Endothelial cell of umbilical vein (primary cell): ENCODE data around the gene XPO6. TPM values are rescaled to one million over a fixed set of nuclear protein-coding genes. Genes with fewer than 3 reads are reported as not detected.

Experiments
- BruUV-seq: library from RNA; stranded (reverse); fragments of 400-500 nt; replicated peaks from 2 replicates; lab custom pipeline; 2021; lab: Mats Ljungman, UMichigan
- CTCF ChIA-PET: fragments of 300-600, 350-600 bp; sonication (Branson Sonifier 250); formaldehyde crosslinking; loops from one replicate; lab custom pipeline; 2021; ENCODE audit warnings: antibody characterized with exemption, inconsistent platforms; lab: Charles Lee
- POLR2A ChIA-PET: fragments of 300-600, 350-600 bp; sonication (Branson Sonifier 250); formaldehyde crosslinking; loops from one replicate; lab custom pipeline; 2021; ENCODE audit warnings: antibody characterized with exemption, inconsistent platforms; lab: Charles Lee
- DNase-seq: peaks from one replicate; pipeline ENCODE4 v3.0.0-alpha.2; 2011; ENCODE audit warnings: low read depth, low spot score
- FAIRE-seq: peaks from 2 replicates; lab custom pipeline; 2011; peaks lifted over from hg19 to GRCh38; lab: Jason Lieb, UNC
- H2AFZ ChIP-seq: 2 replicates; pipeline ENCODE4 v1.6.0; 2012; ENCODE audit warnings: low read depth, low read length, control low read depth, inconsistent platforms
- H3K27ac ChIP-seq: 2 replicates; pipeline ENCODE4 v1.5.1; 2011; ENCODE audit warnings: low read depth, mild to moderate bottlenecking, control low read depth, low read length, moderate library complexity; ENCODE audit not compliant: insufficient read depth
- H3K27me3 ChIP-seq, 2 experiments: 2 replicates each; pipeline versions ENCODE4 v1.6.0 to v1.6.1; 2011; ENCODE audit warnings: low read length in 2 of 2, mixed read lengths in 1 of 2; ENCODE audit not compliant: control insufficient read depth in 2 of 2, insufficient read depth in 2 of 2
- H3K36me3 ChIP-seq, 2 experiments: 2 replicates in 1 of 2; 3 replicates in 1 of 2; pipeline ENCODE4 v1.5.1; 2011; ENCODE audit warnings: low read length in 2 of 2, mild to moderate bottlenecking in 1 of 2, moderate library complexity in 1 of 2; ENCODE audit not compliant: control insufficient read depth in 2 of 2, insufficient read depth in 2 of 2; ENCODE audit errors: extremely low read depth in 1 of 2
- H3K4me1 ChIP-seq: 3 replicates; pipeline ENCODE4 v1.5.1; 2011; ENCODE audit warnings: mild to moderate bottlenecking, low read length; ENCODE audit not compliant: control insufficient read depth, insufficient read depth; ENCODE audit errors: extremely low read depth
- H3K4me2 ChIP-seq: 2 replicates; pipeline ENCODE4 v1.6.1; 2011; ENCODE audit warnings: low read length, control low read depth, mixed read lengths; ENCODE audit not compliant: insufficient read depth
- H3K4me3 ChIP-seq, 3 experiments: fragments of 200-600 bp in 1 of 3; sonication (generic), shearing (Covaris generic) in 1 of 3; replicated peaks in 1 of 3; 2 replicates each; pipeline ENCODE4 v1.5.1; 2011 to 2016; ENCODE audit warnings: control low read depth in 3 of 3, low read length in 3 of 3, mild to moderate bottlenecking in 2 of 3, inconsistent platforms in 1 of 3, low read depth in 1 of 3, moderate library complexity in 1 of 3; ENCODE audit not compliant: insufficient read depth in 1 of 3
- H3K79me2 ChIP-seq: 2 replicates; pipeline ENCODE4 v1.6.0; 2012; ENCODE audit warnings: low read length, inconsistent platforms; ENCODE audit not compliant: control insufficient read depth, insufficient read depth
- H3K9ac ChIP-seq: replicated peaks from 2 replicates; pipeline ENCODE3; 2011; ENCODE audit warnings: low read length, control low read depth; ENCODE audit not compliant: insufficient read depth; ENCODE audit errors: extremely low read depth
- H3K9me1 ChIP-seq: replicated peaks from 3 replicates; pipeline ENCODE4 v1.6.0; 2011; ENCODE audit warnings: mild to moderate bottlenecking, low read length; ENCODE audit not compliant: control insufficient read depth, insufficient read depth; ENCODE audit errors: extremely low read depth
- H3K9me3 ChIP-seq: replicated peaks from 2 replicates; pipeline ENCODE4 v1.5.1; 2012; ENCODE audit warnings: low read length, inconsistent platforms; ENCODE audit not compliant: control insufficient read depth, insufficient read depth
- H4K20me1 ChIP-seq: replicated peaks from 2 replicates; pipeline ENCODE3; 2011; ENCODE audit warnings: mild to moderate bottlenecking, low read length; ENCODE audit not compliant: control insufficient read depth, insufficient read depth; ENCODE audit errors: extremely low read depth
- EZH2 ChIP-seq: IDR thresholded peaks from 2 replicates; pipeline ENCODE4 v1.6.1; 2012; ENCODE audit warnings: borderline replicate concordance, low read depth, mild to moderate bottlenecking, moderate library complexity, low read length, inconsistent platforms; ENCODE audit not compliant: severe bottlenecking
- FOS ChIP-seq: IDR thresholded peaks from 2 replicates; pipeline ENCODE4 v1.6.1; 2011; ENCODE audit warnings: mild to moderate bottlenecking, low read length, moderate library complexity, borderline replicate concordance; ENCODE audit not compliant: insufficient read depth
- GATA2 ChIP-seq: IDR thresholded peaks from 2 replicates; pipeline ENCODE4 v1.7.0; 2011; ENCODE audit warnings: low read depth, mild to moderate bottlenecking, moderate library complexity, mixed read lengths, low read length; ENCODE audit not compliant: insufficient read length, insufficient read depth
- JUN ChIP-seq: IDR thresholded peaks from 2 replicates; pipeline ENCODE4 v1.6.1; 2011; ENCODE audit warnings: borderline replicate concordance, low read depth; ENCODE audit not compliant: insufficient read length, insufficient read depth
- MAX ChIP-seq: IDR thresholded peaks from 2 replicates; pipeline ENCODE4 v1.6.1; 2011; ENCODE audit not compliant: insufficient read depth, insufficient read length
- MYC ChIP-seq: IDR thresholded peaks from one replicate; pipeline ENCODE4 v1.6.1; 2011; ENCODE audit warnings: mild to moderate bottlenecking, low read depth, low read length
- POLR2A ChIP-seq: IDR thresholded peaks from 2 replicates; pipeline ENCODE4 v1.6.1; 2012; ENCODE audit warnings: low read depth, mild to moderate bottlenecking, control low read depth, low read length
- POLR2AphosphoS5 ChIP-seq: IDR thresholded peaks from 2 replicates; pipeline ENCODE4 v1.6.1; 2012; ENCODE audit warnings: low read depth, mild to moderate bottlenecking, control low read depth, low read length, moderate library complexity; ENCODE audit not compliant: insufficient read depth
- dilution Hi-C: fragments of 300-500 bp; cut with MboI; formaldehyde crosslinking; loops from one replicate; pipeline ENCODE4 v1.15.0; 2019; ENCODE audit warnings: low sequenced_read_pairs; ENCODE audit not compliant: extremely low pct_ligation_motif_present
- intact Hi-C: fragments of 100-400 bp; cut with micrococcal nuclease; formaldehyde crosslinking; loops from one replicate; pipeline ENCODE4 v1.10.0; 2022
- polyA plus RNA-seq, 4 experiments: library from polyadenylated mRNA; depleted of rRNA in 3 of 4; stranded (reverse) in 3 of 4; unstranded in 1 of 4; fragments of >200 nt; gene quantifications; 2 replicates each; pipeline versions ENCODE4 v1.2.1 to v1.2.3, GENCODE V29; 2011 to 2012; ENCODE audit warnings: missing spikeins in 1 of 4
- total RNA-seq: library from RNA; stranded (reverse); gene quantifications from 2 replicates; pipeline ENCODE4 v1.2.3, GENCODE V29; 2021
- TF ChIP-seq, protein P1 (sequence below), 2 donors: IDR thresholded peaks; 1 replicate in 1 of 2; 2 replicates in 1 of 2; pipeline ENCODE4 v1.5.1; 2011; ENCODE audit warnings: low read length in 2 of 2, mild to moderate bottlenecking in 2 of 2, moderate library complexity in 2 of 2, control low read depth in 1 of 2, inconsistent platforms in 1 of 2, low read depth in 1 of 2; ENCODE audit not compliant: insufficient read depth in 1 of 2; ENCODE audit errors: extremely low read depth in 1 of 2

Gene XPO6
- total and polyA plus RNA-seq, 2 donors (not counting 3 experiments of a cell fraction or from before 2014, with no cell fraction given) = 170 to 272 TPM

- FAIRE-seq (no peak), DNase-seq (no peak)
- H3K9me3 ChIP-seq = no peaks in the 10 kb centered on the region
- H3K4me2 ChIP-seq = no peak overlapping the region
- ChIA-PET CTCF (interaction anchor here (0.7 kb wide), 1 partner anchor 433 kb away, joined by 4 read pairs; no protein-coding TSS in a partner anchor), POLR2A (no interaction called here)
- H3K27me3 ChIP-seq = no peaks in the 10 kb centered on the region
- H4K20me1 ChIP-seq = no peaks in the 10 kb centered on the region
- no peaks in the 10 kb centered on the region for H3K9me1 ChIP-seq
- H3K27ac ChIP-seq = no peak overlapping the region
- dilution Hi-C loops = no loop called here
- no peaks in the 10 kb centered on the region for H3K79me2 ChIP-seq
- no peak overlapping the region for H2AFZ ChIP-seq
- no peak overlapping the region for H3K9ac ChIP-seq
- no peaks in the 10 kb centered on the region for H3K4me1 ChIP-seq
- H3K36me3 ChIP-seq = peaks cover 0 to 12% of the 10 kb centered on the region in 2 experiments
- BruUV-seq = no TSS peak
- intact Hi-C loops = no loop called here
- no peak for TF ChIP-seq FOS
- no peak for TF ChIP-seq MAX
- no peak for TF ChIP-seq MYC
- TF ChIP-seq EZH2 = no peak
- TF ChIP-seq GATA2 = no peak
- TF ChIP-seq POLR2A = no peak
- TF ChIP-seq, protein P1, sequence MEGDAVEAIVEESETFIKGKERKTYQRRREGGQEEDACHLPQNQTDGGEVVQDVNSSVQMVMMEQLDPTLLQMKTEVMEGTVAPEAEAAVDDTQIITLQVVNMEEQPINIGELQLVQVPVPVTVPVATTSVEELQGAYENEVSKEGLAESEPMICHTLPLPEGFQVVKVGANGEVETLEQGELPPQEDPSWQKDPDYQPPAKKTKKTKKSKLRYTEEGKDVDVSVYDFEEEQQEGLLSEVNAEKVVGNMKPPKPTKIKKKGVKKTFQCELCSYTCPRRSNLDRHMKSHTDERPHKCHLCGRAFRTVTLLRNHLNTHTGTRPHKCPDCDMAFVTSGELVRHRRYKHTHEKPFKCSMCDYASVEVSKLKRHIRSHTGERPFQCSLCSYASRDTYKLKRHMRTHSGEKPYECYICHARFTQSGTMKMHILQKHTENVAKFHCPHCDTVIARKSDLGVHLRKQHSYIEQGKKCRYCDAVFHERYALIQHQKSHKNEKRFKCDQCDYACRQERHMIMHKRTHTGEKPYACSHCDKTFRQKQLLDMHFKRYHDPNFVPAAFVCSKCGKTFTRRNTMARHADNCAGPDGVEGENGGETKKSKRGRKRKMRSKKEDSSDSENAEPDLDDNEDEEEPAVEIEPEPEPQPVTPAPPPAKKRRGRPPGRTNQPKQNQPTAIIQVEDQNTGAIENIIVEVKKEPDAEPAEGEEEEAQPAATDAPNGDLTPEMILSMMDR (IDR thresholded peaks at IDR 0.05; ENCODE audit: extremely low read depth in 1 of 2, insufficient read depth in 1 of 2, low read depth in 1 of 2, low read length in 2 of 2) = no peak
- no peak for TF ChIP-seq POLR2AphosphoS5
- TF ChIP-seq JUN = no peak
- no peak overlapping the region for H3K4me3 ChIP-seq
These were observed 118.9 kb downstream of the XPO6 start for GRCh38 chr16:28092721-28093384.
